OCI-LY7 (cell line): ENCODE measurements around the gene IL22RA2.

ENCODE experiments used
- CTCF ChIP-seq: fragments of 200-600 bp; sonication (generic); conservative IDR thresholded peaks from 2 replicates; pipeline ENCODE4 v1.5.1; 2014; ENCODE audit warnings: mild to moderate bottlenecking, antibody characterized with exemption, low read length, moderate library complexity, mixed read lengths
- EZH2phosphoT487 ChIP-seq: fragments of 200-600 bp; sonication (generic); IDR thresholded peaks from 2 replicates; pipeline ENCODE4 v1.6.1; 2018; ENCODE audit warnings: low read depth, borderline replicate concordance, mild to moderate bottlenecking, mixed run types, antibody characterized with exemption, low read length, moderate library complexity, mixed read lengths

GRCh38 chr6:137200288-137200687 is 26.8 kb upstream of the IL22RA2 start:
- TF ChIP-seq CTCF = no peak
- no peak for TF ChIP-seq EZH2phosphoT487
